Measurements from ENCODE around the gene DNER. TPM values are rescaled to one million over a fixed set of nuclear protein-coding genes. Genes with fewer than 3 reads are reported as not detected.

The DNER gene
- total RNA-seq, 2 donors from 2014 or later = 2.6 to 6.0 TPM

- WGBS = 28% methylated on average over 20 of the region's 20 CpGs
- peak; percentile 67 for DNase-seq (ENCODE audit: low spot score)
- Histone ChIP-seq H3K27ac (peak overlapping the region in 1 of 2 donors; percentile 43), H3K4me1 (replicated peaks) (no peaks in the 10 kb centered on the region), H3K36me3 (no peaks in the 10 kb centered on the region), H3K27me3 (replicated peaks; ENCODE audit: insufficient read depth) (no peaks in the 10 kb centered on the region), H3K9me3 (no peaks in the 10 kb centered on the region), H3K4me3 (no peak overlapping the region)
- intact Hi-C loops (cut with DNase I) = loop anchor here (5.0 to 10.0 kb wide), 4 partner anchors 155 to 902 kb away; partner anchors contain the start of gene PID1
- TF ChIP-seq CTCF (IDR thresholded peaks at IDR 0.05) (peak; percentile 69 to 84 (median 81)), POLR2A (IDR thresholded peaks at IDR 0.05) (no peak)
These were observed 127.3 kb downstream of the DNER start for GRCh38 chr2:229586746-229587705.

DNA sequence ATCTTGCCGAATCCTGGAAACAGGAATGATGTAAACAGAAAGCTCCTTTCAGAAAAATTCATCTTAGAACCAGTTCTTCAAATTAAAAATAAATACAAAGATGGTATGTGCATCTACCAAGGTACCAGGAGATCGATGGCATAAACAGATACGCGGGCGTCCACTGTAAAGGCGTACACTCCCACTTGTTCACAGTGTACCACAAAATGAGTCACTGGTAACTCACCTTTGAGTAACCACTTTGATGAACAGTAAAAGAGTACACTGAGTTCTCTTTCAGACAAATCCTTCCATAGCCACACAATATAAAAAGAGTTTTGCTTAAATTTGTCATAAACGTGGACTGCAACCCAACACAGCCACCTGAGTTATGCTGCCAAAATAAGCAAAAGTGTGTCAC lies 128.3 kb downstream of the DNER start:
- no peaks in the 10 kb centered on the region for H3K4me1 ChIP-seq (replicated peaks)
- no peak overlapping the region for H3K4me3 ChIP-seq
- DNase-seq (ENCODE audit: low spot score) = no peak
- H3K27me3 ChIP-seq (replicated peaks; ENCODE audit: insufficient read depth) = no peaks in the 10 kb centered on the region
- WGBS = 68% methylated on average over 7 of the region's 7 CpGs
- TF ChIP-seq CTCF (IDR thresholded peaks at IDR 0.05) = no peak
- no peak for TF ChIP-seq POLR2AphosphoS5 (IDR thresholded peaks at IDR 0.05)
- TF ChIP-seq POLR2A (IDR thresholded peaks at IDR 0.05) = no peak
- intact Hi-C loops (cut with DNase I) = loop anchor here (5.0 to 10.0 kb wide), 4 partner anchors 154 to 901 kb away; partner anchors contain the start of gene PID1
- H3K27ac ChIP-seq = no peak overlapping the region
- H3K36me3 ChIP-seq = no peaks in the 10 kb centered on the region
- no peaks in the 10 kb centered on the region for H3K9me3 ChIP-seq

GRCh38 chr2:229582151-229582550 lies 132.2 kb downstream of the DNER start:
- no peak overlapping the region for H3K27ac ChIP-seq
- DNase-seq (ENCODE audit: low spot score) = no peak
- no peaks in the 10 kb centered on the region for H3K27me3 ChIP-seq (replicated peaks; ENCODE audit: insufficient read depth)
- H3K4me1 ChIP-seq (replicated peaks) = no peaks in the 10 kb centered on the region
- no peaks in the 10 kb centered on the region for H3K9me3 ChIP-seq
- H3K4me3 ChIP-seq = no peak overlapping the region
- intact Hi-C loops (cut with DNase I) = loop anchor here (10.0 kb wide), 3 partner anchors 307 to 897 kb away; partner anchors contain the start of gene PID1
- no peaks in the 10 kb centered on the region for H3K36me3 ChIP-seq
- 37% methylated on average over 7 of the region's 7 CpGs for WGBS
- TF ChIP-seq POLR2A (IDR thresholded peaks at IDR 0.05) (no peak), CTCF (IDR thresholded peaks at IDR 0.05) (no peak), POLR2AphosphoS5 (IDR thresholded peaks at IDR 0.05) (no peak)

- H3K27me3 ChIP-seq (replicated peaks; ENCODE audit: insufficient read depth) = no peaks in the 10 kb centered on the region
- no peaks in the 10 kb centered on the region for H3K36me3 ChIP-seq
- H3K4me1 ChIP-seq (replicated peaks) = no peaks in the 10 kb centered on the region
- TF ChIP-seq POLR2AphosphoS5 (IDR thresholded peaks at IDR 0.05) = no peak
- no peak for DNase-seq (ENCODE audit: low spot score)
- no peaks in the 10 kb centered on the region for H3K9me3 ChIP-seq
- WGBS = 53% methylated on average over 8 of the region's 8 CpGs
- no peak overlapping the region for H3K27ac ChIP-seq
- intact Hi-C loops (cut with DNase I) = no loop called here
- no peak overlapping the region for H3K4me3 ChIP-seq
These were observed 136.1 kb downstream of the DNER start for GRCh38 chr2:229578052-229578846.
